GM19239 (cell line): ENCODE measurements around the gene SYMPK.

Source experiments
- DNase-seq: peaks from one replicate; pipeline ENCODE4 v3.0.0; 2011; ENCODE audit warnings: low spot score; ENCODE audit not compliant: insufficient read length
- FAIRE-seq: peaks from 2 replicates; lab custom pipeline; 2011; peaks lifted over from hg19 to GRCh38; lab: Jason Lieb, UNC

Gene SYMPK

GRCh38 chr19:45828523-45828922 is 34.4 kb downstream of the SYMPK start:
- DNase-seq (no peak), FAIRE-seq (no peak)

- FAIRE-seq (no peak), DNase-seq (no peak)
These were observed 35.4 kb downstream of the SYMPK start for GRCh38 chr19:45827459-45828093.

GRCh38 chr19:45826934-45827333 is 36.0 kb downstream of the SYMPK start:
- DNase-seq (no peak), FAIRE-seq (no peak)

- FAIRE-seq (no peak), DNase-seq (no peak)
These were observed 36.7 kb downstream of the SYMPK start for GRCh38 chr19:45825917-45826893.

GRCh38 chr19:45825263-45825605 is 37.7 kb downstream of the SYMPK start:
- DNase-seq (no peak), FAIRE-seq (no peak)

GRCh38 chr19:45824531-45825262 is 38.2 kb downstream of the SYMPK start:
- no peak for DNase-seq
- FAIRE-seq: no peak

- FAIRE-seq (no peak), DNase-seq (no peak)
These were observed 38.9 kb downstream of the SYMPK start for GRCh38 chr19:45824041-45824471.

GRCh38 chr19:45823182-45823581 is 39.8 kb downstream of the SYMPK start:
- DNase-seq: no peak
- no peak for FAIRE-seq

- no peak for FAIRE-seq
- no peak for DNase-seq
These were observed 40.2 kb downstream of the SYMPK start for GRCh38 chr19:45822716-45823115.

- FAIRE-seq (no peak), DNase-seq (no peak)
These were observed 41.4 kb downstream of the SYMPK start for GRCh38 chr19:45821570-45821969.

GRCh38 chr19:45821103-45821521 is 41.8 kb downstream of the SYMPK start:
- DNase-seq: no peak
- FAIRE-seq: no peak

- no peak for FAIRE-seq
- DNase-seq: no peak
These were observed 42.4 kb downstream of the SYMPK start for GRCh38 chr19:45820413-45821102.

- FAIRE-seq (no peak), DNase-seq (no peak)
These were observed 43.2 kb downstream of the SYMPK start for GRCh38 chr19:45819769-45820168.

- FAIRE-seq: no peak
- no peak for DNase-seq
These were observed 45.1 kb downstream of the SYMPK start for GRCh38 chr19:45817725-45818301.

- DNase-seq (peak; percentile 100), FAIRE-seq (peak; percentile 97)
These were observed 45.8 kb downstream of the SYMPK start for GRCh38 chr19:45817010-45817724.

- no peak for DNase-seq
- FAIRE-seq: no peak
These were observed 46.5 kb downstream of the SYMPK start for GRCh38 chr19:45816236-45817009.

GRCh38 chr19:45815481-45816216 is 47.3 kb downstream of the SYMPK start:
- DNase-seq (no peak), FAIRE-seq (no peak)
